IMR-90 (cell line): ENCODE data around the gene PIGZ. TPM values are rescaled to one million over a fixed set of nuclear protein-coding genes. Genes with fewer than 3 reads are reported as not detected.

Source experiments
- ATAC-seq: fragments of 200-7000 bp; cut with Tn5 transposase; 2 replicates; pipeline ENCODE4 v1.9.1; 2020; ENCODE audit warnings: low read depth, mild to moderate bottlenecking, moderate library complexity
- BruUV-seq: library from RNA; stranded (reverse); fragments of 400-500 nt; replicated peaks from 2 replicates; lab custom pipeline; 2021; lab: Mats Ljungman, UMichigan
- CTCF ChIA-PET: fragments of 300-600 bp; formaldehyde crosslinking; extraction: SDS; loops from one replicate; lab custom pipeline; 2021; ENCODE audit warnings: antibody characterized with exemption; lab: Yijun Ruan, JAX
- POLR2A ChIA-PET: fragments of 300-600 bp; sonication (Branson Sonifier 250); formaldehyde crosslinking; loops from one replicate; lab custom pipeline; 2022; ENCODE audit warnings: antibody characterized with exemption; ENCODE audit not compliant: unreplicated experiment; lab: Charles Lee
- DNase-seq: peaks from one replicate; pipeline ENCODE4 v3.0.0; 2013
- H2AFZ ChIP-seq: replicated peaks from 2 replicates; pipeline ENCODE3; 2013; ENCODE audit warnings: low read length, mild to moderate bottlenecking; ENCODE audit not compliant: poor library complexity
- H2AK5ac ChIP-seq: 2 replicates; pipeline ENCODE4 v1.6.1; 2013; ENCODE audit warnings: low read depth, low read length, inconsistent platforms
- H2AK9ac ChIP-seq: replicated peaks from 2 replicates; pipeline ENCODE3; 2013; ENCODE audit warnings: mild to moderate bottlenecking, low read depth, low read length, moderate library complexity; ENCODE audit not compliant: poor library complexity
- H2BK120ac ChIP-seq: 2 replicates; pipeline ENCODE4 v1.6.1; 2013; ENCODE audit warnings: low read depth, low read length, inconsistent platforms
- H2BK15ac ChIP-seq: 3 replicates; pipeline ENCODE4 v1.6.1; 2013; ENCODE audit warnings: low read depth, low read length, inconsistent platforms
- H2BK20ac ChIP-seq: 2 replicates; pipeline ENCODE4 v1.6.1; 2013; ENCODE audit warnings: low read depth, mild to moderate bottlenecking, inconsistent platforms, low read length, moderate library complexity
- H2BK5ac ChIP-seq: 2 replicates; pipeline ENCODE4 v1.6.1; 2013; ENCODE audit warnings: mild to moderate bottlenecking, low read depth, low read length, inconsistent platforms; ENCODE audit not compliant: poor library complexity, severe bottlenecking
- H3K14ac ChIP-seq: replicated peaks from 2 replicates; pipeline ENCODE4 v1.6.1; 2013; ENCODE audit warnings: low read depth, low read length, inconsistent platforms
- H3K18ac ChIP-seq: 2 replicates; pipeline ENCODE4 v1.6.1; 2013; ENCODE audit warnings: low read depth, low read length, control low read depth
- H3K23ac ChIP-seq: 2 replicates; pipeline ENCODE4 v1.6.1; 2013; ENCODE audit warnings: low read depth, low read length, inconsistent platforms
- H3K27ac ChIP-seq: 2 replicates; pipeline ENCODE4 v1.5.1; 2013; ENCODE audit warnings: mild to moderate bottlenecking, control low read depth, low read length; ENCODE audit not compliant: insufficient read depth
- H3K27me3 ChIP-seq: 2 replicates; pipeline ENCODE4 v1.6.1; 2013; ENCODE audit warnings: low read length; ENCODE audit not compliant: control insufficient read depth, insufficient read depth
- H3K36me3 ChIP-seq: 2 replicates; pipeline ENCODE4 v1.6.1; 2013; ENCODE audit warnings: low read length, mixed read lengths; ENCODE audit not compliant: control insufficient read depth, insufficient read depth
- H3K4ac ChIP-seq: 2 replicates; pipeline ENCODE4 v1.6.1; 2013; ENCODE audit warnings: low read depth, low read length, inconsistent platforms
- H3K4me1 ChIP-seq: 2 replicates; pipeline ENCODE4 v1.6.1; 2013; ENCODE audit warnings: low read length, mixed read lengths; ENCODE audit not compliant: control insufficient read depth, insufficient read depth
- H3K4me2 ChIP-seq: 2 replicates; pipeline ENCODE4 v1.6.1; 2013; ENCODE audit warnings: low read depth, mild to moderate bottlenecking, control low read depth, low read length, moderate library complexity
- H3K4me3 ChIP-seq: 2 replicates; pipeline ENCODE4 v1.5.1; 2013; ENCODE audit warnings: low read depth, mild to moderate bottlenecking, control low read depth, low read length, moderate library complexity; ENCODE audit not compliant: insufficient read depth
- H3K56ac ChIP-seq: 2 replicates; pipeline ENCODE4 v1.6.1; 2013; ENCODE audit warnings: low read length, inconsistent platforms; ENCODE audit not compliant: insufficient read depth; ENCODE audit errors: extremely low read depth
- H3K79me1 ChIP-seq, 2 experiments: 2 replicates each; pipeline ENCODE4 v1.6.1; 2013; ENCODE audit warnings: low read length in 2 of 2, inconsistent platforms in 1 of 2, low read depth in 1 of 2
- H3K9ac ChIP-seq: 2 replicates; pipeline ENCODE4 v1.6.1; 2013; ENCODE audit warnings: low read depth, low read length, control low read depth
- H3K9me1 ChIP-seq: 2 replicates; pipeline ENCODE4 v1.6.1; 2013; ENCODE audit warnings: low read length, inconsistent platforms; ENCODE audit not compliant: insufficient read depth
- H3K9me3 ChIP-seq: 2 replicates; pipeline ENCODE4 v1.6.1; 2013; ENCODE audit warnings: low read length; ENCODE audit not compliant: control insufficient read depth, insufficient read depth
- H4K20me1 ChIP-seq: 2 replicates; pipeline ENCODE4 v1.6.1; 2013; ENCODE audit warnings: low read length, inconsistent platforms; ENCODE audit not compliant: insufficient read depth
- H4K5ac ChIP-seq: 2 replicates; pipeline ENCODE4 v1.6.1; 2013; ENCODE audit warnings: mild to moderate bottlenecking, low read depth, low read length, control low read depth
- H4K8ac ChIP-seq, 2 experiments: 2 replicates each; pipeline ENCODE4 v1.6.1; 2013; ENCODE audit warnings: low read depth in 2 of 2, low read length in 2 of 2, control low read depth in 1 of 2, inconsistent platforms in 1 of 2
- H4K91ac ChIP-seq: 2 replicates; pipeline ENCODE4 v1.6.1; 2013; ENCODE audit warnings: low read depth, low read length, inconsistent platforms; ENCODE audit not compliant: insufficient read depth
- BHLHE40 ChIP-seq: fragments of 150-350 bp; IDR thresholded peaks from 2 replicates; pipeline ENCODE4 v1.6.1; 2016; ENCODE audit warnings: mild to moderate bottlenecking, low read depth, low read length
- CEBPB ChIP-seq: IDR thresholded peaks from 2 replicates; pipeline ENCODE4 v1.6.1; 2012; ENCODE audit warnings: low read depth, low read length, improper control_type of control experiment
- CTCF ChIP-seq: conservative IDR thresholded peaks from 2 replicates; pipeline ENCODE4 v1.5.1; 2012; ENCODE audit warnings: mild to moderate bottlenecking, low read depth, low read length, improper control_type of control experiment
- MXI1 ChIP-seq: IDR thresholded peaks from 2 replicates; pipeline ENCODE4 v1.6.1; 2012; ENCODE audit warnings: low read depth, mild to moderate bottlenecking, low read length, moderate library complexity, borderline replicate concordance
- POLR2A ChIP-seq: IDR thresholded peaks from 2 replicates; pipeline ENCODE4 v1.6.1; 2012; ENCODE audit warnings: mild to moderate bottlenecking, low read depth, low read length
- RAD21 ChIP-seq: IDR thresholded peaks from 2 replicates; pipeline ENCODE4 v1.6.1; 2012; ENCODE audit warnings: low read length, improper control_type of control experiment
- RCOR1 ChIP-seq: IDR thresholded peaks from 2 replicates; pipeline ENCODE4 v1.6.1; 2012; ENCODE audit warnings: mild to moderate bottlenecking, low read length, improper control_type of control experiment; ENCODE audit not compliant: insufficient replicate concordance
- RFX5 ChIP-seq: IDR thresholded peaks from 2 replicates; pipeline ENCODE4 v1.8.0; 2012; ENCODE audit warnings: low read depth, mild to moderate bottlenecking, low read length, moderate library complexity
- SMC3 ChIP-seq: fragments of 150-350 bp; IDR thresholded peaks from 2 replicates; pipeline ENCODE4 v1.6.1; 2016; ENCODE audit warnings: low read depth, mild to moderate bottlenecking, antibody characterized with exemption, low read length, moderate library complexity
- USF2 ChIP-seq: fragments of 150-350 bp; IDR thresholded peaks from 2 replicates; pipeline ENCODE4 v1.6.1; 2017; ENCODE audit warnings: mild to moderate bottlenecking, antibody characterized with exemption, low read length, low read depth
- WGBS, 2 experiments: methylation state at CpG; one replicate each; pipeline versions ENCODE4 v1.1.5 to v1.1.7; 2013; ENCODE audit warnings: missing lambda C conversion rate in 2 of 2; ENCODE audit not compliant: insufficient read length in 1 of 2; ENCODE audit errors: extremely low coverage in 2 of 2; 5-methylcytosine and 5-hydroxymethylcytosine counted together
- dilution Hi-C: fragments of 300-500 bp; cut with HindIII; formaldehyde crosslinking; loops from one replicate; pipeline ENCODE4 v1.14.3; 2018; ENCODE audit warnings: low sequenced_read_pairs; ENCODE audit not compliant: unreplicated experiment
- in situ Hi-C: fragments of 300-500 bp; cut with MboI; formaldehyde crosslinking; loops from 3 replicates; pipeline ENCODE4 v1.14.3; 2019; ENCODE audit warnings: low sequenced_read_pairs, inconsistent platforms, mixed read lengths
- intact Hi-C: fragments of 100-400 bp; cut with micrococcal nuclease; formaldehyde crosslinking; loops from 2 replicates; pipeline ENCODE4 v1.10.0; 2022
- polyA plus RNA-seq, 3 experiments: library from polyadenylated mRNA; depleted of rRNA; stranded (reverse); fragments of >200 nt; gene quantifications; 2 replicates each; pipeline ENCODE4 v1.2.3, GENCODE V29; 2012; ENCODE audit warnings: low replicate concordance in 1 of 3
- total RNA-seq: library from RNA; depleted of rRNA; stranded (reverse); fragments of >200 nt; gene quantifications from 2 replicates; pipeline ENCODE4 v1.2.3, GENCODE V29; 2012

PIGZ gene
- total and polyA plus RNA-seq, 2 of the 4 experiments (the other 2 are of a cell fraction): 0.18 to 0.86 TPM

- H3K79me1 ChIP-seq: peaks cover 9 to 20% of the 10 kb centered on the region in 2 experiments; a peak in 3 of 4 replicates
Measured at GRCh38 chr3:196901768-196902167, 66.9 kb downstream of the PIGZ start.

More at GRCh38 chr3:196901768-196902167, 66.9 kb downstream of the PIGZ start:
- H4K91ac ChIP-seq: no peak overlapping the region
- no peaks in the 10 kb centered on the region for H3K27me3 ChIP-seq
- no peak overlapping the region for H2BK20ac ChIP-seq
- 0 out of 2 replicates have a peak, but pooled peaks cover 3% of the 10 kb centered on the region for H4K20me1 ChIP-seq
- no peak overlapping the region for H2AK9ac ChIP-seq
- TF ChIP-seq MXI1 (no peak), RAD21 (no peak), POLR2A (no peak), CTCF (no peak), RFX5 (no peak), BHLHE40 (no peak), RCOR1 (no peak), USF2 (no peak), CEBPB (no peak), SMC3 (no peak)
- no peaks in the 10 kb centered on the region; the same call in 1 of the 2 replicates for H3K9me1 ChIP-seq
- H2AK5ac ChIP-seq: no peak overlapping the region
- intact Hi-C loops (no loop called here), dilution Hi-C loops (no loop called here), in situ Hi-C loops (no loop called here)
- H2AFZ ChIP-seq: no peak overlapping the region
- H2BK5ac ChIP-seq: no peak overlapping the region
- ChIA-PET POLR2A (no interaction called here), CTCF (no interaction called here)
- no peak overlapping the region for H4K8ac ChIP-seq
- peaks cover 28% of the 10 kb centered on the region for H3K36me3 ChIP-seq
- H3K9ac ChIP-seq: no peak overlapping the region
- no peaks in the 10 kb centered on the region for H3K9me3 ChIP-seq
- no peak overlapping the region for H3K56ac ChIP-seq
- no peak overlapping the region for H3K27ac ChIP-seq
- H3K23ac ChIP-seq: no peak overlapping the region
- no TSS peak for BruUV-seq
- 0 out of 2 replicates have a peak, but pooled peaks cover 2% of the 10 kb centered on the region for H3K4me1 ChIP-seq
- H2BK15ac ChIP-seq: no peak overlapping the region
- no CpG with 5 or more reads among the region's 1 CpG for WGBS, 2 experiments
- no peak overlapping the region for H3K14ac ChIP-seq
- no peak for DNase-seq
- H3K4me2 ChIP-seq: no peak overlapping the region
- H3K4ac ChIP-seq: no peak overlapping the region
- H3K4me3 ChIP-seq: no peak overlapping the region
- H2BK120ac ChIP-seq: no peak overlapping the region
- H3K18ac ChIP-seq: no peak overlapping the region
- H4K5ac ChIP-seq: no peak overlapping the region
- ATAC-seq: no peak
